SU-DHL-6 (cell line): ENCODE measurements around the gene CPVL.

Experiments used
- EZH2phosphoT487 ChIP-seq: fragments of 200-600 bp; sonication (generic), shearing (Covaris generic); conservative IDR thresholded peaks from 2 replicates; pipeline ENCODE4 v1.6.1; 2018; ENCODE audit warnings: mild to moderate bottlenecking, antibody characterized with exemption, low read length, moderate library complexity, mixed read lengths
- TF ChIP-seq, protein P1 (sequence below): fragments of 200-600 bp; sonication (generic); IDR thresholded peaks from one replicate; pipeline ENCODE4 v1.5.1; 2017; ENCODE audit warnings: antibody characterized with exemption, mild to moderate bottlenecking, low read length, moderate library complexity; ENCODE audit not compliant: insufficient read depth, poor library complexity, severe bottlenecking

DNA sequence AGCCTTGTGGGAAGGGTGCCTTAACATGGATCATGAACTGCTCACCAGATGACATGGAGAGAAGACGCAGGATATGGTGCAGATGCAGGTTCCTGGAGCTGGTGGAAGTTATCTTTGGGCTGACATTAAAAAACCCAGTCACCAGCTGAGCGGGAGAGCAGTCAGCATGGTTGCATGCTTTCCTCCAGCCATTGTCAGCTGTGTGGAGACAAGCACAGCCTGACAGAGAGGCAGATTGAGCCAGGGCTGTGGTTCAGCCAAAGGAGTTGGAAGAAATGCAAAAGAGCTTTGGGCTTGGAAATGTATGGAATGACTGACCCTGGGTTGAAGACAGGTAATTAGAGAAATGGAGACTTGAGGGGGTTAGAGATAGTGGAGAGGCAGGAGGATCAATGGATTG is 79.7 kb downstream of the CPVL start:
- TF ChIP-seq, protein P1, sequence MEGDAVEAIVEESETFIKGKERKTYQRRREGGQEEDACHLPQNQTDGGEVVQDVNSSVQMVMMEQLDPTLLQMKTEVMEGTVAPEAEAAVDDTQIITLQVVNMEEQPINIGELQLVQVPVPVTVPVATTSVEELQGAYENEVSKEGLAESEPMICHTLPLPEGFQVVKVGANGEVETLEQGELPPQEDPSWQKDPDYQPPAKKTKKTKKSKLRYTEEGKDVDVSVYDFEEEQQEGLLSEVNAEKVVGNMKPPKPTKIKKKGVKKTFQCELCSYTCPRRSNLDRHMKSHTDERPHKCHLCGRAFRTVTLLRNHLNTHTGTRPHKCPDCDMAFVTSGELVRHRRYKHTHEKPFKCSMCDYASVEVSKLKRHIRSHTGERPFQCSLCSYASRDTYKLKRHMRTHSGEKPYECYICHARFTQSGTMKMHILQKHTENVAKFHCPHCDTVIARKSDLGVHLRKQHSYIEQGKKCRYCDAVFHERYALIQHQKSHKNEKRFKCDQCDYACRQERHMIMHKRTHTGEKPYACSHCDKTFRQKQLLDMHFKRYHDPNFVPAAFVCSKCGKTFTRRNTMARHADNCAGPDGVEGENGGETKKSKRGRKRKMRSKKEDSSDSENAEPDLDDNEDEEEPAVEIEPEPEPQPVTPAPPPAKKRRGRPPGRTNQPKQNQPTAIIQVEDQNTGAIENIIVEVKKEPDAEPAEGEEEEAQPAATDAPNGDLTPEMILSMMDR, result no peak
- TF ChIP-seq EZH2phosphoT487, result no peak
